GM12875 (cell line): Measurements from ENCODE around the gene SPAG17.

ENCODE experiments used
- H3K4me3 ChIP-seq: one replicate; pipeline ENCODE4 v1.5.1; 2011; ENCODE audit warnings: low read depth, low read length, control low read depth
- CTCF ChIP-seq: IDR thresholded peaks from 2 replicates; pipeline ENCODE4 v1.5.1; 2011; ENCODE audit warnings: low read depth, mild to moderate bottlenecking, control low read depth, inconsistent platforms, low read length, moderate library complexity, borderline replicate concordance; ENCODE audit not compliant: insufficient read depth

The SPAG17 gene

GRCh38 chr1:117981455-117982192, 203.4 kb downstream of the SPAG17 start:
- H3K4me3 ChIP-seq, result no peak overlapping the region
- TF ChIP-seq CTCF, result no peak

GRCh38 chr1:117976381-117976780, 208.6 kb downstream of the SPAG17 start:
- H3K4me3 ChIP-seq, result no peak overlapping the region
- TF ChIP-seq CTCF, result no peak

GRCh38 chr1:117971777-117972176, 213.3 kb downstream of the SPAG17 start:
- H3K4me3 ChIP-seq, result no peak overlapping the region
- no peak for TF ChIP-seq CTCF

DNA sequence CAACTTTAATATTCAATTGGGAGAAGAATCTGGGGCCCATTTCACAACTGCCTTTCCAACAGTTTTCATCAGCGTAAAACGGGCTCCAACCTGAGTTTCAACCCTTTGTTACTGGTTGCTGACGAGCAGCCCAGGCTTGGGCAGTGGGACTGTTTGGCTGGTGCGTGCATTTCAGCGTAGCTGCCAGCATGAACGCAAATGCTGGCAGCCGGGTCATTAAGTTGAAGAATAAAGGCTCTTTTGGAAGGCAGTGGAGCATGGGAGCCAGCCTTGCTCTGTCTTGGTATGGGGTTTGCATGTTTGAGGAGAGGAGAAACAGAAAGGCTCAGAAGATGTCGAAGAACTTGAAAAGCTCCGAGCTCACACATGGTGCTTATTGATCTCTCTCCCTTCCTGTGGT, 214.8 kb downstream of the SPAG17 start:
- no peak overlapping the region for H3K4me3 ChIP-seq
- no peak for TF ChIP-seq CTCF

- no peak for TF ChIP-seq CTCF
- no peak overlapping the region for H3K4me3 ChIP-seq
These were observed 217.1 kb downstream of the SPAG17 start for GRCh38 chr1:117967881-117968280.

- TF ChIP-seq CTCF, result no peak
- no peak overlapping the region for H3K4me3 ChIP-seq
These were observed 217.6 kb downstream of the SPAG17 start for GRCh38 chr1:117967477-117967876.

DNA sequence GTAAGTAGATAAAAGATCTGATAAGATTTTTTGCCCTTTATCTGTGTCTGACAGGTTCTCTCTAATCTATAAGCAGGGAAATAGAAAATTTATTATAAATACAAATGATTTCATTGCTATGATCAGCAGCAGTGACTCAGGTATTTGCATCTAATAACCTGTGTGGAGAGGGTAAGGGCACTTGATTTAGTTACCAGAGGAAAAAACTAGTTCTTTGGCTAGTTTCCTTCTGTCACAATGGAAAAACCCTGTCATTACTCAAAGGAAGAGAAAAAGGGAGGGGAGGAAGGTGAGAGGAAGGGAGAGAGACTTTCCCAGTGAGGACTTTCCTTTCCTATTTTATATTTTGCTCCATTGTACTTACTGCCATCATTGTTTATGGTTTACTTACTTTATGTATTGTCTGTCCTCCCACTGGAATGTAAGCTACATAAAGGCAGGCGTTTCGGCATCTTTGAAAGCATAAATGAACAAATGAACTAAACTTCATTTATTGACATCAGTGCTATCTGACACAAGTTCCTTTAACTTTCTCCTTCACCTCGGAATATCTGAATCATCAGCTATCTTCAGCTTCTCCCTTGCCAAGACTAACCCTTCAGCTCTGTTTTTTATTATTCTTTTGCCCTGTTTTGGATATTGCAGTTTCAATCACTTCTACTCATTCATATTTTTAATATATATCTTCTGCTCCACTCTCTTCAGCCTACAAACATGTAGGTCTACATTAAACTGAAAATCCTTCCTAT, 220.6 kb downstream of the SPAG17 start:
- no peak for TF ChIP-seq CTCF
- H3K4me3 ChIP-seq, result no peak overlapping the region
